Smooth muscle cell (in vitro differentiated cells): ENCODE results near the gene NTNG2. TPM values are rescaled to one million over a fixed set of nuclear protein-coding genes. Genes with fewer than 3 reads are reported as not detected.

Source experiments
- DNase-seq: peaks from one replicate; lab custom pipeline; 2025; ENCODE audit not compliant: unreplicated experiment; lab: John Stamatoyannopoulos, UW
- H2AFZ ChIP-seq: fragments of 200-600 bp; sonication (generic); 2 replicates; pipeline ENCODE4 v1.6.0; 2016; ENCODE audit warnings: antibody characterized with exemption, low read depth, mild to moderate bottlenecking
- H3F3A ChIP-seq: fragments of 200-600 bp; sonication (generic); 2 replicates; pipeline ENCODE4 v1.6.0; 2017; ENCODE audit warnings: antibody characterized with exemption, low read depth
- H3K27ac ChIP-seq: fragments of 200-600 bp; sonication (generic); 2 replicates; pipeline ENCODE4 v1.5.1; 2016; ENCODE audit warnings: low read depth, mild to moderate bottlenecking
- H3K27me3 ChIP-seq: fragments of 200-600 bp; sonication (generic); 2 replicates; pipeline ENCODE4 v1.6.1; 2016; ENCODE audit warnings: low read depth, mild to moderate bottlenecking
- H3K36me3 ChIP-seq: fragments of 200-600 bp; sonication (generic); 2 replicates; pipeline ENCODE4 v1.5.1; 2016; ENCODE audit warnings: low read depth
- H3K4me1 ChIP-seq: fragments of 200-600 bp; sonication (generic); 2 replicates; pipeline ENCODE4 v1.5.1; 2016; ENCODE audit warnings: low read depth
- H3K4me2 ChIP-seq: fragments of 200-600 bp; sonication (generic); 2 replicates; pipeline ENCODE4 v1.6.0; 2016; ENCODE audit warnings: mild to moderate bottlenecking
- H3K4me3 ChIP-seq: fragments of 200-600 bp; sonication (generic); 2 replicates; pipeline ENCODE4 v1.5.1; 2016; ENCODE audit warnings: mild to moderate bottlenecking
- H3K79me2 ChIP-seq: fragments of 200-600 bp; sonication (generic); 2 replicates; pipeline ENCODE4 v1.6.0; 2016; ENCODE audit warnings: low read depth, mild to moderate bottlenecking
- H3K9ac ChIP-seq: fragments of 200-600 bp; sonication (generic); 2 replicates; pipeline ENCODE4 v1.6.0; 2016; ENCODE audit warnings: low read depth
- H3K9me3 ChIP-seq: fragments of 200-600 bp; sonication (generic); replicated peaks from 2 replicates; pipeline ENCODE4 v1.5.1; 2016; ENCODE audit warnings: low read depth
- H4K20me1 ChIP-seq: fragments of 200-600 bp; sonication (generic); 2 replicates; pipeline ENCODE4 v1.6.0; 2016; ENCODE audit warnings: low read depth
- WGBS: methylation state at CpG from one replicate; pipeline ENCODE4 v1.1.7; 2016; ENCODE audit warnings: low lambda C conversion rate; 5-methylcytosine and 5-hydroxymethylcytosine counted together
- polyA plus RNA-seq: library from polyadenylated mRNA; unstranded; fragments of >200 nt; fragmentation: Nextera tagmentation; extraction: Ambion mirVana; gene quantifications from 2 replicates; pipeline ENCODE4 v1.2.1, GENCODE V29; 2016
- total RNA-seq: library from RNA; depleted of rRNA; stranded (reverse); fragments of >200 nt; gene quantifications from 2 replicates; pipeline ENCODE4 v1.2.3, GENCODE V29; 2014
- TF ChIP-seq, protein P1 (sequence below): fragments of 200-600 bp; sonication (generic); IDR thresholded peaks from 2 replicates; pipeline ENCODE4 v1.5.1; 2017; ENCODE audit warnings: borderline replicate concordance, mild to moderate bottlenecking, antibody characterized with exemption; ENCODE audit not compliant: insufficient read depth, poor library complexity, severe bottlenecking

NTNG2 gene
- total and polyA plus RNA-seq, 2 experiments from 2014 or later: 0.36 to 1.0 TPM

DNA sequence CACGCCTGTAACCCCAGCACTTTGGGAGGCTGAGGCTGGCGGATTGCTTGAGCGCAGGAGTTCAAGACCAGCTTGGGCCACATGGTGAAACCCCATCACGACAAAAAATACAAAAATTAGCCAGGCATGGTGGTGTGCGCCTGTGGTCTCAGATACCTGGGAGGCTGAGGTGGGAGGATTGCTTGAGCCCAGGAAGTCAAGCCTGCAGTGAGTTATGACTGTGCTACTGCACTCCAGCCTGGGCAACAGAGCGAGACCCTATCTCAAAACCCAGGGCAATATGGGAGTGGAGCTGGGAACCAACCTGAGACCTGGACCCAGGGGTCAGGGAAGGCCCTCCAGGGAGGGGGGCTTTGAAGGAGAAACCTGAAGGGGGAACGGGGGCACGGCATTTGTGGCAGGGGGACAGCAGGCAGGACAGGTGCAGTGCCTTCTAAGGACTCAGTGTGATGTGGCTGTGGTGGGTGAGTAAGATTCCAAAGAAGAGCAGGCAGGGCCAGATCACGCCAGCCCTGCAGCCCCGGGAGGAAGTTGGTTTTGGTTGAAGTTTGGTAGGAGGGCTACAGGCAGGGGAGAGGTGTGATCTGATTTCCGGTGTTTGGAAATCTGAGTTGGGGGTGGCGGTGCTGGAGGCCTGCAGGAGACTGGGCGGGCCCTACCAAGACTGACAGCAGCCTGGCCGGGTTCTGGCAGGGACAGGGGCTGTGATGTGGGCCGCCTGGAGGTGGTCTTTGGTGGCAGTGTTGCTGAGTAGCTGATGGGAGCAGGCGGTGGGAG is 46.2 kb downstream of the NTNG2 start:
- H3K4me3 ChIP-seq: no peak overlapping the region
- no peaks in the 10 kb centered on the region for H3K9me3 ChIP-seq
- H3K79me2 ChIP-seq: no peaks in the 10 kb centered on the region
- H3F3A ChIP-seq: no peaks in the 10 kb centered on the region
- 83% methylated on average over 16 of the region's 16 CpGs for WGBS
- no peaks in the 10 kb centered on the region for H4K20me1 ChIP-seq
- no peak for DNase-seq
- H3K27ac ChIP-seq: no peak overlapping the region
- no peak overlapping the region for H3K4me2 ChIP-seq
- no peak overlapping the region for H3K9ac ChIP-seq
- TF ChIP-seq, protein P1, sequence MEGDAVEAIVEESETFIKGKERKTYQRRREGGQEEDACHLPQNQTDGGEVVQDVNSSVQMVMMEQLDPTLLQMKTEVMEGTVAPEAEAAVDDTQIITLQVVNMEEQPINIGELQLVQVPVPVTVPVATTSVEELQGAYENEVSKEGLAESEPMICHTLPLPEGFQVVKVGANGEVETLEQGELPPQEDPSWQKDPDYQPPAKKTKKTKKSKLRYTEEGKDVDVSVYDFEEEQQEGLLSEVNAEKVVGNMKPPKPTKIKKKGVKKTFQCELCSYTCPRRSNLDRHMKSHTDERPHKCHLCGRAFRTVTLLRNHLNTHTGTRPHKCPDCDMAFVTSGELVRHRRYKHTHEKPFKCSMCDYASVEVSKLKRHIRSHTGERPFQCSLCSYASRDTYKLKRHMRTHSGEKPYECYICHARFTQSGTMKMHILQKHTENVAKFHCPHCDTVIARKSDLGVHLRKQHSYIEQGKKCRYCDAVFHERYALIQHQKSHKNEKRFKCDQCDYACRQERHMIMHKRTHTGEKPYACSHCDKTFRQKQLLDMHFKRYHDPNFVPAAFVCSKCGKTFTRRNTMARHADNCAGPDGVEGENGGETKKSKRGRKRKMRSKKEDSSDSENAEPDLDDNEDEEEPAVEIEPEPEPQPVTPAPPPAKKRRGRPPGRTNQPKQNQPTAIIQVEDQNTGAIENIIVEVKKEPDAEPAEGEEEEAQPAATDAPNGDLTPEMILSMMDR: no peak
- no peaks in the 10 kb centered on the region for H3K4me1 ChIP-seq
- peaks cover under 1% of the 10 kb centered on the region for H3K27me3 ChIP-seq
- H2AFZ ChIP-seq: no peak overlapping the region
- no peaks in the 10 kb centered on the region for H3K36me3 ChIP-seq

DNA sequence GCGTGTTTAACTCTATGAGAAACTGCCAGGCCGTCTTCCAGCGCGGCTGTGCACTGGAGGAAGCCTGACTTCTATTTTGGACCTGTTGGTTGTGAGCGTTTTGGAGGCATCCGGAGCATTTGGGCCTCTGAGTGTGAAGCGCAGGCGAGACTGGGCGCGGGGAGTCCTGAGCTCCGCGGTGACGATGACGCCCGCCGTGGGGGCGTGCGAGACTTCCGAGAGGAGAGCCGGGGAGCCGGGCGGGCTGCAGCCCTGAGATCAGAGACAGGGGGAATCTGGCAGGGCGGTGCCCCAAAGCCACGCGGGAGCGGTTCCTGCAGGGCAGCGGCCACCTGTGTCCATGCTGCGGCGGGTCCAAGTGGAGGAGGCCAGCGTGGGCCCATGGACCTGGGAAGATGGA is 47.4 kb downstream of the NTNG2 start:
- no peak overlapping the region for H3K4me2 ChIP-seq
- no peaks in the 10 kb centered on the region for H3K36me3 ChIP-seq
- TF ChIP-seq, protein P1: no peak
- H3K9me3 ChIP-seq: no peaks in the 10 kb centered on the region
- no peak overlapping the region for H3K4me3 ChIP-seq
- no peak for DNase-seq
- no peaks in the 10 kb centered on the region for H3K79me2 ChIP-seq
- H3K27ac ChIP-seq: no peak overlapping the region
- WGBS: 97% methylated on average over 17 of the region's 30 CpGs
- no peak overlapping the region for H3K9ac ChIP-seq
- H3F3A ChIP-seq: no peaks in the 10 kb centered on the region
- peaks cover 2% of the 10 kb centered on the region for H3K4me1 ChIP-seq
- H3K27me3 ChIP-seq: no peaks in the 10 kb centered on the region
- no peaks in the 10 kb centered on the region for H4K20me1 ChIP-seq
- H2AFZ ChIP-seq: no peak overlapping the region

DNA sequence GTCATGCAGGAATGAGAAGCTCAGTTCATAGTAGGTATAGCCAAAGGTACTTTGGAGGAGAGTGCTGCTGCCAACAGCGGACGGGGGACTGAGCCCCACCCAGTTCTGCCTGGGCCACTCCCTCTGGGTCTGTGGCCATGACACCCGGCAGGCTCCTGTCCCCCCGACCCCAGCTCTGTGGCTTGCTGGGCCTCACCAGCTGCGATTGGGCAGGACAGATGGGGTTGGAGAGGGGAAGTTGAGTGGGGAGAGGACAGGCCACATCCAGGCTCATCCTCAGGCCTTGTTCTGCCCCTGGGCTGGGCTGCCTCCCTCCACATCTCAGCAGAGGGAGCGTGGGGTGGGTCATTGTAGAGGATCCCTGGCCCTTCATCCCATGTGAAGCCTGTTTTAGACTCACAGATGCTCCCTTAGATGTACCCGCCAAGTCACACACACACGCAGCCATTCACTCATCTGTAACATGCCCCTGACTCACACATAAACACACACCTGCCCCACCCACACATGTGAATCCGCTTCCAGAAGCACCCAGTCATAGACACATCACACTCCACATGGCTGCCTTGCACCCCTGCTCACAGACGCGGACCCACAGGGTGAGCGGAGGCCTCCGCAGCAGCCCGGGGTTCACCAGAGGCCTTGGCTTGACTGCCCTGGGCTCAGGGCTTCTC is 48.8 kb downstream of the NTNG2 start:
- no peak overlapping the region for H3K27ac ChIP-seq
- no peak for DNase-seq

More for the DNA sequence above, 48.8 kb downstream of the NTNG2 start:
- H3K4me2 ChIP-seq: no peak overlapping the region
- no peak overlapping the region for H2AFZ ChIP-seq
- H3K79me2 ChIP-seq: no peaks in the 10 kb centered on the region
- 89% methylated on average over 13 of the region's 14 CpGs for WGBS
- no peaks in the 10 kb centered on the region for H3K27me3 ChIP-seq
- no peaks in the 10 kb centered on the region for H3K9me3 ChIP-seq
- H3K4me3 ChIP-seq: no peak overlapping the region
- no peaks in the 10 kb centered on the region for H3F3A ChIP-seq
- no peaks in the 10 kb centered on the region for H4K20me1 ChIP-seq
- H3K36me3 ChIP-seq: no peaks in the 10 kb centered on the region
- peaks cover 5% of the 10 kb centered on the region for H3K4me1 ChIP-seq
- TF ChIP-seq, protein P1: no peak
- H3K9ac ChIP-seq: no peak overlapping the region
